GM12878 (cell line): Measurements from ENCODE around the gene TTLL10. TPM values are rescaled to one million over a fixed set of nuclear protein-coding genes. Genes with fewer than 3 reads are reported as not detected.

ENCODE experiments used
- ATAC-seq: fragments of 200-7000 bp; cut with Tn5 transposase; 3 replicates; pipeline ENCODE4 v1.9.1; 2020; ENCODE audit warnings: mild to moderate bottlenecking, moderate library complexity
- BruUV-seq: library from RNA; stranded (reverse); fragments of 400-500 nt; replicated peaks from 2 replicates; lab custom pipeline; 2021; lab: Mats Ljungman, UMichigan
- CTCF ChIA-PET: fragments of 300-600 bp; sonication (Branson Sonifier 250); formaldehyde crosslinking; extraction: SDS; loops from one replicate; lab custom pipeline; 2021; ENCODE audit warnings: inconsistent platforms; lab: Yijun Ruan, JAX
- POLR2A ChIA-PET: fragments of 350-600 bp; formaldehyde crosslinking; extraction: SDS; loops from one replicate; lab custom pipeline; 2021; ENCODE audit warnings: inconsistent platforms; lab: Charles Lee
- RAD21 ChIA-PET: fragments of 300-600 bp; sonication (Branson Sonifier 250); formaldehyde crosslinking; loops from one replicate; lab custom pipeline; 2023; ENCODE audit warnings: antibody characterized with exemption; ENCODE audit not compliant: unreplicated experiment; lab: Charles Lee
- SMC1A ChIA-PET: fragments of 300-600 bp; sonication (Branson Sonifier 250); formaldehyde crosslinking; loops from one replicate; lab custom pipeline; 2023; ENCODE audit not compliant: unreplicated experiment, uncharacterized antibody; lab: Charles Lee
- DNase-seq: peaks from one replicate; pipeline ENCODE4 v3.0.0-alpha.2; 2011; ENCODE audit warnings: low read depth, low spot score
- FAIRE-seq: peaks from 3 replicates; lab custom pipeline; 2011; peaks lifted over from hg19 to GRCh38; lab: Jason Lieb, UNC
- H2AFZ ChIP-seq: 2 replicates; pipeline ENCODE4 v1.6.0; 2011; ENCODE audit warnings: low read depth, low read length, control low read depth; ENCODE audit not compliant: control insufficient read depth
- H3K27ac ChIP-seq: 2 replicates; pipeline ENCODE4 v1.5.1; 2011; ENCODE audit warnings: control low read depth; ENCODE audit not compliant: control insufficient read depth, insufficient read depth
- H3K27me3 ChIP-seq, 2 experiments: replicated peaks in 1 of 2; 2 replicates each; pipeline versions ENCODE4 v1.6.0 to v1.6.1; 2011; ENCODE audit warnings: low read length in 1 of 2; ENCODE audit not compliant: control insufficient read depth in 2 of 2, insufficient read depth in 2 of 2
- H3K36me3 ChIP-seq, 2 experiments: 2 replicates each; pipeline ENCODE4 v1.5.1; 2011; ENCODE audit warnings: low read length in 1 of 2; ENCODE audit not compliant: control insufficient read depth in 2 of 2, insufficient read depth in 2 of 2
- H3K4me1 ChIP-seq: 2 replicates; pipeline ENCODE4 v1.6.1; 2011; ENCODE audit warnings: mild to moderate bottlenecking, low read length, moderate library complexity, mixed read lengths; ENCODE audit not compliant: control insufficient read depth, insufficient read depth
- H3K4me2 ChIP-seq: 2 replicates; pipeline ENCODE4 v1.6.0; 2011; ENCODE audit warnings: control low read depth; ENCODE audit not compliant: control insufficient read depth, insufficient read depth
- H3K4me3 ChIP-seq: fragments of 200-600 bp; sonication (generic); 2 replicates; pipeline ENCODE4 v1.5.1; 2016
- H3K79me2 ChIP-seq: 2 replicates; pipeline ENCODE4 v1.6.0; 2011; ENCODE audit warnings: low read length; ENCODE audit not compliant: control insufficient read depth, insufficient read depth
- H3K9ac ChIP-seq: 2 replicates; pipeline ENCODE4 v1.8.0; 2011; ENCODE audit warnings: low read length, control low read depth, mixed read lengths; ENCODE audit not compliant: control insufficient read depth, insufficient read depth
- H3K9me3 ChIP-seq: replicated peaks from 3 replicates; pipeline ENCODE4 v1.5.1; 2011; ENCODE audit warnings: mild to moderate bottlenecking, low read length; ENCODE audit not compliant: control insufficient read depth, insufficient read depth
- H4K20me1 ChIP-seq: 2 replicates; pipeline ENCODE4 v1.6.0; 2011; ENCODE audit not compliant: control insufficient read depth, insufficient read depth
- CBFB ChIP-seq: IDR thresholded peaks from 2 replicates; pipeline ENCODE4 v1.6.1; 2016; ENCODE audit warnings: antibody characterized with exemption, low read depth
- CTCF ChIP-seq, 3 experiments: IDR thresholded peaks in 2 of 3; conservative IDR thresholded peaks in 1 of 3; 2 replicates each; pipeline ENCODE4 v1.5.1; 2011; ENCODE audit warnings: low read depth in 3 of 3, low read length in 3 of 3, mild to moderate bottlenecking in 3 of 3, control low read depth in 2 of 3, moderate library complexity in 2 of 3, inconsistent platforms in 1 of 3, mixed read lengths in 1 of 3; ENCODE audit not compliant: control insufficient read depth in 2 of 3, insufficient read depth in 1 of 3; ENCODE audit errors: extremely low read depth in 1 of 3
- IKZF1 ChIP-seq: fragments of 450-650 bp; conservative IDR thresholded peaks from 2 replicates; pipeline ENCODE4 v1.6.1; 2017; ENCODE audit warnings: antibody characterized with exemption, mild to moderate bottlenecking
- MEF2A ChIP-seq: IDR thresholded peaks from 2 replicates; pipeline ENCODE4 v1.6.1; 2011; ENCODE audit warnings: low read depth, mild to moderate bottlenecking, low read length, moderate library complexity; ENCODE audit not compliant: insufficient read depth
- MEF2B ChIP-seq: fragments of 450-650 bp; IDR thresholded peaks from 2 replicates; pipeline ENCODE4 v1.6.1; 2018; ENCODE audit warnings: mild to moderate bottlenecking, moderate library complexity; ENCODE audit not compliant: partially characterized antibody, poor library complexity, severe bottlenecking
- NFIC ChIP-seq: IDR thresholded peaks from 2 replicates; pipeline ENCODE4 v1.6.1; 2012; ENCODE audit warnings: low read depth, mild to moderate bottlenecking, inconsistent platforms, low read length, moderate library complexity
- NFXL1 ChIP-seq: fragments of 450-650 bp; IDR thresholded peaks from 2 replicates; pipeline ENCODE4 v1.6.1; 2017; ENCODE audit warnings: antibody characterized with exemption, mild to moderate bottlenecking, borderline replicate concordance
- POLR2AphosphoS2 ChIP-seq: IDR thresholded peaks from 2 replicates; pipeline ENCODE4 v1.6.1; 2011; ENCODE audit warnings: low read depth, mild to moderate bottlenecking, low read length, improper control_type of control experiment, moderate library complexity
- STAT1 ChIP-seq: fragments of 450-650 bp; conservative IDR thresholded peaks from 2 replicates; pipeline ENCODE4 v1.6.1; 2014; ENCODE audit warnings: antibody characterized with exemption, mild to moderate bottlenecking
- TARDBP ChIP-seq: IDR thresholded peaks from 2 replicates; pipeline ENCODE4 v1.6.1; 2016; ENCODE audit warnings: borderline replicate concordance
- USF2 ChIP-seq: IDR thresholded peaks from 2 replicates; pipeline ENCODE4 v1.6.1; 2011; ENCODE audit warnings: low read depth, low read length, improper control_type of control experiment, borderline replicate concordance
- ZNF274 ChIP-seq: IDR thresholded peaks from one replicate; pipeline ENCODE4 v1.8.0; 2011; ENCODE audit not compliant: insufficient read length, insufficient read depth
- ZNF622 ChIP-seq: fragments of 450-650 bp; IDR thresholded peaks from 2 replicates; pipeline ENCODE4 v1.6.1; 2017; ENCODE audit warnings: mild to moderate bottlenecking, inconsistent platforms
- WGBS: methylation state at CpG from one replicate; pipeline ENCODE4 v1.1.6; 2016; ENCODE audit warnings: low lambda C conversion rate; ENCODE audit not compliant: insufficient replicate concordance, insufficient coverage; ENCODE audit errors: missing lambda C conversion rate; 5-methylcytosine and 5-hydroxymethylcytosine counted together
- in situ Hi-C: fragments of 300-500 bp; cut with MboI; formaldehyde crosslinking; loops from 9 replicates; pipeline ENCODE4 v1.14.3; 2018; ENCODE audit warnings: mixed read lengths
- intact Hi-C: fragments of 100-400 bp; cut with micrococcal nuclease; formaldehyde crosslinking; loops from one replicate; pipeline ENCODE4 v1.14.2; 2022; ENCODE audit not compliant: unreplicated experiment
- polyA plus RNA-seq, 11 experiments: library from polyadenylated mRNA; depleted of rRNA in 4 of 11; unstranded in 6 of 11; stranded (reverse) in 5 of 11; fragments of >200 nt; fragmentation: Nextera tagmentation in 4 of 11; fragmentation: Illumina TruSeq in 1 of 11; extraction: Ambion mirVana in 4 of 11; extraction: Trizol in 1 of 11; gene quantifications; 1 replicate in 1 of 11; 2 replicates in 10 of 11; pipeline versions ENCODE4 v1.2.1 to v1.2.3, GENCODE V29; 2011 to 2016; ENCODE audit warnings: inconsistent platforms in 2 of 11, missing spikeins in 2 of 11, low read depth in 1 of 11
- total RNA-seq, 4 experiments: library from RNA; depleted of rRNA in 3 of 4; stranded (reverse); fragments of >200 nt in 3 of 4; fragmentation: Illumina TruSeq in 1 of 4; extraction: Trizol in 1 of 4; gene quantifications; 2 replicates each; pipeline versions ENCODE4 v1.2.1 to v1.2.3, GENCODE V29; 2013 to 2021
- TF ChIP-seq, protein P1 (sequence below): IDR thresholded peaks from 2 replicates; pipeline ENCODE4 v1.6.1; 2012; ENCODE audit warnings: low read depth, low read length, improper control_type of control experiment

TTLL10 gene
- total and polyA plus RNA-seq, 10 of the 15 experiments (the other 5 are each of a cell fraction or from before 2014, with no cell fraction given) = not detected

DNA sequence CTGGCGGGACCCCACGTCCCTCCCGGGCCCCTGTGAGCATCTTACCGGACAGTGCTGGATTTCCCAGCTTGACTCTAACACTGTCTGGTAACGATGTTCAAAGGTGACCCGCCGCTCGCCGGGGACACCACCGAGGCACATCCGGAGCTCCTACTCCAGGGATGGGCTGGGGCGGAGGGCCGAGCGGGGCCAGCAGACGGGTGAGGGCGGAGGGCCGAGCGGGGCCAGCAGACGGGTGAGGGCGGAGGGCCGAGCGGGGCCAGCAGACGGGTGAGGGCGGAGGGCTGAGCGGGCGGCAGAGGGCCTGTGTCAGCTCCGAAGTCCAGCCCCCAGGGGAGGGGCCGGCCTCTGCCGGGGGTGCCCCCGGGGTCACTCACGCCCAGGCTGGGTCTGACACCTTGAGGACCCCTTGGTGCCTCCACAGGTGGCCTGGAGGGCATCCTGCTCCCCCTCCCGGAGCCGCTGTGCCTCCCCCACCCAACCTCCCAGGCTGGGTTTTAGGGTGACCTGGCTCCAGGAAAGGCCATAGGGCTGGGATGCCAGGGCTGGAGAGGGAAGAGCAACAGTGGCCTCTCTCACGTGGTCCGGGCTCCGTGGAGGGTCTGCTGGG lies 5.7 kb upstream of the TTLL10 start (continued):
- TF ChIP-seq, protein P1, sequence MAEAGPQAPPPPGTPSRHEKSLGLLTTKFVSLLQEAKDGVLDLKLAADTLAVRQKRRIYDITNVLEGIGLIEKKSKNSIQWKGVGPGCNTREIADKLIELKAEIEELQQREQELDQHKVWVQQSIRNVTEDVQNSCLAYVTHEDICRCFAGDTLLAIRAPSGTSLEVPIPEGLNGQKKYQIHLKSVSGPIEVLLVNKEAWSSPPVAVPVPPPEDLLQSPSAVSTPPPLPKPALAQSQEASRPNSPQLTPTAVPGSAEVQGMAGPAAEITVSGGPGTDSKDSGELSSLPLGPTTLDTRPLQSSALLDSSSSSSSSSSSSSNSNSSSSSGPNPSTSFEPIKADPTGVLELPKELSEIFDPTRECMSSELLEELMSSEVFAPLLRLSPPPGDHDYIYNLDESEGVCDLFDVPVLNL = no peak

DNA sequence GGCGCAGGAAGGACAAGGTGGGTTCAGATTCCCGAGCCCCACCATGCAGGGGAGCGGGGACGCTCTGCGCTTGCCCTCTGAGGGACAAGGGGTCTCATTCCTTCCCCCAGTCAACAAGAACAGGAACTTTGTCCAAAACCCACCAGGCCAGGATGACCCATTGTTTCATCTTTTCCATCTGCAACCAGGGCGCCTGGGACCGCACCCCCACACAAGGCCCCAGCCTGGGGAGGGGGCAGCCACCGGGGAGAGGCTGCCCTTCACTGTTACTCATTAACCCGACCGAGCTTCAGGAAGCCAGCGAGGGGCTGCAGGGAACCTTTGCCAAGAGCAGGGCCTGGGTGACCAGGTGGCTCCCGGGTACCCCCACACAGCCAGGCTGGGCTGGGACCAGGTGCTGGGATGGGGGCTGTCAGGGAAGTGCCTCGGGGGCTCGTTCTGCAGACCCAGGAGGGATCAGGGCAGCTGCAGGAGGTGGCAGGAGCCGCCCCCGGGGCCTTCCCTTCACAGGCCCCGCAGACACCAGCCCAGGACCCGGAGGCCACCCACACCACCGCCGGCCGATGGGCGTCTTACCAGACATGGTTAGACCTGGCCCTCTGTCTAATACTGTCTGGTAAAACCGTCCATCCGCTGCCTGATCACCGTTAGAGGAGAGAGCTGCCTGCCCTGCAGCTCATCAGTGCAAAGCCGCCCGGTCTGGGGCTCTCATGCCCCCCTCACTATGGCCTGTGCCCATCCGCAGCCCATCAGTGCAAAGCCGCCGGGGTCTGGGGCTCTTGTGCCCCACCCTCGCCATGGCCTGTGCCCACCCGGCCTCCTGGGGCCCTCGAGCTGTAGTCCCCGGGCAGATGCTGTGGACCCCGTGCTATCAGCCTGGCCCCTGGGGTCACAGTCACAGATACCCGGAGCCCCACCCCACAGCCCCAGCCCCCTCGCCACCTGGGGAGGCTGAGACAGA lies 4.9 kb upstream of the TTLL10 start:
- RAD21 ChIA-PET = interaction anchor here (1.7 kb wide), 1 partner anchor 37 kb away, joined by 6 read pairs; the partner anchor contains the start of gene TNFRSF18
- Histone ChIP-seq H3K9ac (no peak overlapping the region), H3K9me3 (no peaks in the 10 kb centered on the region), H4K20me1 (no peaks in the 10 kb centered on the region), H3K36me3 (no peaks in the 10 kb centered on the region), H3K4me2 (no peak overlapping the region), H3K4me3 (no peak overlapping the region), H3K27me3 (peaks cover 0 to 3% of the 10 kb centered on the region in 2 experiments; a peak in 3 of 4 replicates), H3K4me1 (peaks cover 23% of the 10 kb centered on the region), H2AFZ (no peak overlapping the region), H3K27ac (no peak overlapping the region), H3K79me2 (no peaks in the 10 kb centered on the region)
- intact Hi-C loops (no loop called here), in situ Hi-C loops (no loop called here)
- CTCF ChIA-PET = interaction anchor here (0.8 to 1.8 kb wide), 3 partner anchors 10 to 82 kb away, joined by 3 to 4 read pairs (median 3); no protein-coding TSS in a partner anchor
- BruUV-seq = no TSS peak
- POLR2A ChIA-PET = interaction anchor here (1.2 kb wide), 2 partner anchors 11 to 39 kb away, joined by 3 to 4 read pairs; no protein-coding TSS in a partner anchor
- DNase-seq = no peak
- SMC1A ChIA-PET = interaction anchor here (0.6 to 1.1 kb wide), 2 partner anchors 46 to 136 kb away, joined by 3 to 6 read pairs; no protein-coding TSS in a partner anchor
- peak; percentile 22 for ATAC-seq
- FAIRE-seq = no peak
- 19% methylated on average over 36 of the region's 37 CpGs for WGBS
- TF ChIP-seq ZNF622 = no peak
- no peak for TF ChIP-seq CBFB
- no peak for TF ChIP-seq MEF2B
- TF ChIP-seq IKZF1 = no peak; the same call in 1 of the 2 replicates
- no peak for TF ChIP-seq POLR2AphosphoS2
- no peak for TF ChIP-seq NFIC
- TF ChIP-seq NFXL1 = no peak
- TF ChIP-seq TARDBP = no peak
- TF ChIP-seq ZNF274 = no peak
- TF ChIP-seq STAT1 = no peak
- TF ChIP-seq MEF2A = no peak
- no peak for TF ChIP-seq USF2
- TF ChIP-seq CTCF (IDR thresholded peaks at IDR 0.05 in 2 of 3, conservative IDR thresholded peaks at IDR 0.05 in 1 of 3; ENCODE audit: control insufficient read depth in 2 of 3, extremely low read depth in 1 of 3, insufficient read depth in 1 of 3, low read depth in 3 of 3, low read length in 3 of 3) = no peak
